ENCODE results near the gene NTN3. TPM values are rescaled to one million over a fixed set of nuclear protein-coding genes. Genes with fewer than 3 reads are reported as not detected.
A peak's percentile ranks its signal among the peaks of the same experiment; 100 is the strongest.

Gene NTN3
- total and polyA plus RNA-seq, 2 donors from 2014 or later: 0.28 TPM; not detected in 1

GRCh38 chr16:2482708-2483534 is 11.8 kb downstream of the NTN3 start:
- peaks cover 2 to 63% (median 20%) of the 10 kb centered on the region in 3 donors for H3K4me1 ChIP-seq (ENCODE audit: control insufficient read depth in 2 of 3, insufficient read depth in 2 of 3, low read depth in 1 of 3, low read length in 3 of 3)

GRCh38 chr16:2483939-2484897 is 13.1 kb downstream of the NTN3 start:
- peak in 2 of 5 donors; percentile 41 to 73 for DNase-seq
- no peak for FAIRE-seq
- Histone ChIP-seq H3K27me3 (ENCODE audit: control insufficient read depth, insufficient read depth, low read length) (no peaks in the 10 kb centered on the region), H3K9me3 (ENCODE audit: control insufficient read depth in 2 of 3, insufficient read depth in 1 of 3, low read length in 3 of 3) (no peaks in the 10 kb centered on the region), H3K4me3 (ENCODE audit: low read length in 3 of 3) (no peak overlapping the region), H3K27ac (ENCODE audit: low read depth in 2 of 2, low read length in 2 of 2) (peak overlapping the region; percentile 3 to 32), H3K4me1 (ENCODE audit: control insufficient read depth in 2 of 3, insufficient read depth in 2 of 3, low read depth in 1 of 3, low read length in 3 of 3) (peaks cover 2 to 57% (median 16%) of the 10 kb centered on the region in 3 donors), H3K36me3 (ENCODE audit: control insufficient read depth in 2 of 3, insufficient read depth in 3 of 3, low read length in 3 of 3) (no peaks in the 10 kb centered on the region), H3K9ac (ENCODE audit: low read length in 3 of 3) (peak overlapping the region in 1 of 3 donors; percentile 31)
- intact Hi-C loops (cut with DNase I): no loop called here
- TF ChIP-seq, protein P1, sequence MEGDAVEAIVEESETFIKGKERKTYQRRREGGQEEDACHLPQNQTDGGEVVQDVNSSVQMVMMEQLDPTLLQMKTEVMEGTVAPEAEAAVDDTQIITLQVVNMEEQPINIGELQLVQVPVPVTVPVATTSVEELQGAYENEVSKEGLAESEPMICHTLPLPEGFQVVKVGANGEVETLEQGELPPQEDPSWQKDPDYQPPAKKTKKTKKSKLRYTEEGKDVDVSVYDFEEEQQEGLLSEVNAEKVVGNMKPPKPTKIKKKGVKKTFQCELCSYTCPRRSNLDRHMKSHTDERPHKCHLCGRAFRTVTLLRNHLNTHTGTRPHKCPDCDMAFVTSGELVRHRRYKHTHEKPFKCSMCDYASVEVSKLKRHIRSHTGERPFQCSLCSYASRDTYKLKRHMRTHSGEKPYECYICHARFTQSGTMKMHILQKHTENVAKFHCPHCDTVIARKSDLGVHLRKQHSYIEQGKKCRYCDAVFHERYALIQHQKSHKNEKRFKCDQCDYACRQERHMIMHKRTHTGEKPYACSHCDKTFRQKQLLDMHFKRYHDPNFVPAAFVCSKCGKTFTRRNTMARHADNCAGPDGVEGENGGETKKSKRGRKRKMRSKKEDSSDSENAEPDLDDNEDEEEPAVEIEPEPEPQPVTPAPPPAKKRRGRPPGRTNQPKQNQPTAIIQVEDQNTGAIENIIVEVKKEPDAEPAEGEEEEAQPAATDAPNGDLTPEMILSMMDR (IDR thresholded peaks at IDR 0.05; ENCODE audit: borderline replicate concordance, extremely low read depth, insufficient read depth): no peak

More at GRCh38 chr16:2482708-2483534, 11.8 kb downstream of the NTN3 start:
- Histone ChIP-seq H3K9ac (ENCODE audit: low read length in 3 of 3) (peak overlapping the region in 2 of 3 donors; percentile 24 to 43), H3K27me3 (ENCODE audit: control insufficient read depth, insufficient read depth, low read length) (no peaks in the 10 kb centered on the region), H3K4me3 (ENCODE audit: low read length in 3 of 3) (peak overlapping the region in 1 of 3 donors; percentile 21), H3K36me3 (ENCODE audit: control insufficient read depth in 2 of 3, insufficient read depth in 3 of 3, low read length in 3 of 3) (no peaks in the 10 kb centered on the region), H3K9me3 (ENCODE audit: control insufficient read depth in 2 of 3, insufficient read depth in 1 of 3, low read length in 3 of 3) (no peaks in the 10 kb centered on the region), H3K27ac (ENCODE audit: low read depth in 2 of 2, low read length in 2 of 2) (peak overlapping the region; percentile 75 to 78)
- DNase-seq (peak in 4 of 5 donors; percentile 55 to 82 (median 70)), FAIRE-seq (no peak)
- TF ChIP-seq, protein P1 (IDR thresholded peaks at IDR 0.05; ENCODE audit: borderline replicate concordance, extremely low read depth, insufficient read depth): no peak
- intact Hi-C loops (cut with DNase I): no loop called here

DNA sequence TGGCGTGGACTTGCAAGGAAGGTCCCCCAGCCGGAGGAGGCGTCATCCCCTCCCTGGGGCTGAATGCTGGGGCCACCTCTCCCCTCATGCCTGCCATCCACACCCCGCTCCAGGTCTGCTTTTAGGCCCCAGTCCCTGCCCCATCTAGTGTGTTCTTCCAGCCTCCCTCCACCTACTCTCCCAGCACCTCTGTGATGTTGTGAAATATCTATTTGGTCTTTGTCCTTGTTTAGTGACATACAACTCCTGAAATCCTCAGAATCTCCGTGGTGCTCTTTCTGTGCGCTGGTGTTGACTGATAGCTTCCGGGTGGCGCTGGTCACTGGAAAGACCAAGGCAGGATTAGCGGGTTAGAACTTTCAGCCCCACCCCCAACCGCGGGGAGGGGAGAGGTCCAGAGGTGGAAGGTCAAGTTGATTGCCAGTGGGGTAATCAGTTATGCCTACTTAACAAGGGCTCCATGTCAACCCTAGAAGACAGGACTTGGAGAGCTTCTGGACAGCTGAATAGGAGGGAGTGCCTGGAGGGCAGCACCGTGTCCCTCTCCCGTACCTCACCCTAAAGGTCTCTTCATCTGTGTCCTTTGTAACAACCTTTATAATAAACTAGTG is 13.9 kb downstream of the NTN3 start:
- H3K27ac ChIP-seq (ENCODE audit: low read depth in 2 of 2, low read length in 2 of 2): peak overlapping the region in 1 of 2 donors; percentile 23
- peak in 1 of 5 donors; percentile 45 for DNase-seq
- FAIRE-seq: no peak

More for the DNA sequence above, 13.9 kb downstream of the NTN3 start:
- TF ChIP-seq, protein P1 (IDR thresholded peaks at IDR 0.05; ENCODE audit: borderline replicate concordance, extremely low read depth, insufficient read depth): no peak
- Histone ChIP-seq H3K9ac (ENCODE audit: low read length in 3 of 3) (no peak overlapping the region), H3K4me1 (ENCODE audit: control insufficient read depth in 2 of 3, insufficient read depth in 2 of 3, low read depth in 1 of 3, low read length in 3 of 3) (peaks cover 2 to 63% (median 16%) of the 10 kb centered on the region in 3 donors), H3K36me3 (ENCODE audit: control insufficient read depth in 2 of 3, insufficient read depth in 3 of 3, low read length in 3 of 3) (peaks cover 0 to 3% (median 0%) of the 10 kb centered on the region in 3 donors), H3K4me3 (ENCODE audit: low read length in 3 of 3) (no peak overlapping the region), H3K9me3 (ENCODE audit: control insufficient read depth in 2 of 3, insufficient read depth in 1 of 3, low read length in 3 of 3) (no peaks in the 10 kb centered on the region), H3K27me3 (ENCODE audit: control insufficient read depth, insufficient read depth, low read length) (no peaks in the 10 kb centered on the region)
- intact Hi-C loops (cut with DNase I): no loop called here

All from kidney (tissue), 14 donors.